Activated T-helper 17 cell treated with anti-CD3 and anti-CD28 coated beads, Interleukin-2, amount 50 U/mL, for 72 hours (primary cell): ENCODE results near the gene AKR1A1. TPM values are rescaled to one million over a fixed set of nuclear protein-coding genes. Genes with fewer than 3 reads are reported as not detected.
A peak's percentile ranks its signal among the peaks of the same experiment; 100 is the strongest.

Experiments used
- ATAC-seq: fragments of 150-1000 bp; cut with Tn5 transposase; replicated peaks from 2 replicates; pipeline ENCODE4 v1.10.0; 2021; ENCODE audit warnings: mild to moderate bottlenecking, moderate library complexity
- H3K27ac Mint-ChIP-seq: one replicate; pipeline ENCODE4 v1.8.0; 2022; ENCODE audit warnings: mixed read lengths
- H3K27me3 Mint-ChIP-seq: one replicate; pipeline ENCODE4 v1.8.0; 2022; ENCODE audit warnings: mixed read lengths
- H3K36me3 Mint-ChIP-seq: one replicate; pipeline ENCODE4 v1.8.0; 2022; ENCODE audit warnings: low read depth, mild to moderate bottlenecking, mixed read lengths
- H3K4me1 Mint-ChIP-seq: one replicate; pipeline ENCODE4 v1.8.0; 2022; ENCODE audit warnings: mixed read lengths
- H3K4me3 Mint-ChIP-seq: one replicate; pipeline ENCODE4 v1.8.0; 2022; ENCODE audit warnings: mild to moderate bottlenecking, mixed read lengths
- H3K9me3 Mint-ChIP-seq: one replicate; pipeline ENCODE4 v1.8.0; 2022; ENCODE audit warnings: mixed read lengths
- total RNA-seq, 2 donors: library from RNA; stranded (reverse); gene quantifications; one replicate each; pipeline ENCODE4 v1.2.3, GENCODE V29; 2022

AKR1A1 gene
- total RNA-seq, 2 donors from 2014 or later = 121 to 151 TPM

DNA sequence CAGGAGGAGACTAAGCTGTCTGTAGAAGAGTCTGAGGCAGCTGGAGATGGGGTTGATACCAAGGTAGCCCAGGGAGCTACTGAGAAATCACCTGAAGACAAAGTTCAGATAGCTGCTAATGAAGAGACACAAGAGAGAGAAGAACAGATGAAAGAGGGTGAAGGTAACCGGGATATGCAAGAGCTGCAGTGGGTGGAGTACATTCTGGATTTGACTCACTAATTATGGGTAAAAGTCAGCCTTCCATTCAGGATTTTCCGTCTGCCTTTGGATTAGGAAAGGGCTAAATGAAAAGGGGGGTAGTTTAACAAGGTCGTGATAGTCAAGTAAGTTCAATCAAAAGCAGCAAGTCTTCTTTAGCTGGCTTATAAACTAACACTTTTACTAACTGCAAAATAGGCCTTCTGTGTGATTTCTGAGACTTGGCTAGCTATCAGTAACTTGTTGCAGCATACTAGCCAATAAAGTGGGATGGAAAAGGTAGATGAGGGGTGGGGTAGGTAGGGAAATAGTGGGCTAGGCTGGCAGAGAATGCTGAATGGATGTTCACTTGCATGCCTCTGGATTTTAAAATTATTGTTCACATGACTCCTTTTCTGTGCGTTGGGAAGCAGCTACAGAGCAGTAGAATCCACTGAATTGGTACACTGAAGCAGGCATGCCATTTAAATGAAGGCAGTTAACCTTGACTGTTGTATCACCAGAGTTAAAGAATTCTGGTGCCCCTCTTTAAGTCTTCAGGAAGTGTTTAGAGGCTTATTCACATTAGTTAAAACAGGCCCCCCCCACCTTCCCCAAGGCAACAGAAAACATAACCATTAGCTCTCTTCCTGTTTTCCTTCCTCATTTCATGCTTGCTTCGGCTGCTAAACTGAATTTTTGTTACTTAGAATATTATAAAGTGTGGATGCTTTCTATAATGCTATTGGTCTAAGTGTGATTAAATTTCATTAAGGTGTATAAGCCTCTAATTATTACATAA lies 57.8 kb downstream of the AKR1A1 start:
- H3K27me3 Mint-ChIP-seq = no peaks in the 10 kb centered on the region
- peaks cover 24% of the 10 kb centered on the region for H3K4me1 Mint-ChIP-seq
- H3K9me3 Mint-ChIP-seq = no peaks in the 10 kb centered on the region
- H3K4me3 Mint-ChIP-seq = no peak overlapping the region
- peak overlapping the region; percentile 50 for H3K27ac Mint-ChIP-seq
- H3K36me3 Mint-ChIP-seq = peaks cover 97% of the 10 kb centered on the region
- ATAC-seq = no peak

DNA sequence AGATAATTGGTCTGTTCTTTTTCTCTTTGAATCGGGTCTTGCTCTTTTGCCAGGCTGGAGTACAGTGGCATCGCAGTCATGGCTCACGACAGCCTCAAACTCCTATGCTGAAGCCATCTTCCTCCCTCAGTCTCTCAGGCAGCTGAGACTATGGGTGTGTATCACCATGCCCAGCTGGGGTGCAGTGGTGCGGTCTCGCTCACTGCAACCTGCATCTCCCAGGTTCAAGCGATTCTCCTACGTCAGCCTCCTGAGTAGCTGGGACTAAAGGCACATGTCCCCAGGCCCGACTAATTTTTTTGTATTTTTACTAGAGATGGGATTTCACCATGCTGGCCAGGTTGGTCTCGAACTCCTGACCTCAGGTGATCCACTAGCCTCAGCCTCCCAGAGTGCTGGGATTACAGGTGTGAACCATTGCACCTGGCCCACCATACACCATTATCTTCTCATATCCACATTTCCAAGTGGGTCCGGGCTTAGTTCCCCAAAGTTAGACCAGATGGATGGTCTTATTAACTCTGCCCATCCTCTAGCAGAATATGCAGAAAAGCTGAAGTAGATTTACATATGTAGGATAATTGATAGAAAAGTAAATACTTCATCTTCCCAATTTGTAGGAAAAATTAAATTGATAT lies 60.1 kb downstream of the AKR1A1 start:
- Mint-ChIP-seq H3K27me3 (no peaks in the 10 kb centered on the region), H3K4me3 (no peak overlapping the region), H3K4me1 (peaks cover 14% of the 10 kb centered on the region), H3K9me3 (no peaks in the 10 kb centered on the region), H3K27ac (no peak overlapping the region), H3K36me3 (peaks cover 97% of the 10 kb centered on the region)
- no peak for ATAC-seq

DNA sequence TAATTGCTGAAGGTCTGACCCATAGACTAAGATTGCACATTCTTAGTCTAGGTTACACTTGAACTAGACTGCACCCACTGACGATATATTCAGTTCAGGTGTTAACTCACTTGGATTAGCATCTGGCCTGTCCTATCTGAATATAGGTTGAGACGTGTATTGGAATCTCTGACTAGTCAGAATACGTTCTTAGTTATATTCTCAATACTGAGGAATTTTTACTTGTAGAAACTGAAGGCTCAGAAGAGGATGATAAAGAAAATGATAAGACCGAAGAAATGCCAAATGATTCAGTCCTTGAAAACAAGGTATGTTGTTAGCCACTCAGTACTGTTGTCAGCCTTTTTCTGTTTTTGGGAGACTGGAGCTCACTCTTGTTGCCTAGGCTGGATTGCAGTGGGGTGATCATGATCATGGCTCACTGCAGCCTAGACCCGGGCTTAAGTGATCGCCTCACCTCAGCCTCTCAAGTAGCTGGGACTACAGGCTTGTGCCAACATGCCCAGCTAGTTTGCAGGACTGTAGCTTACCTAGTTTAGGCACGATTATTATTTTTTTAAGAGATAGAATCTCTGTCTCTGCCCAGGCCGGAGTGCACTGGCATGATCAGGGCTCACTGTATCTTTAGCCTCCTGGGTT lies 62.4 kb downstream of the AKR1A1 start:
- no peaks in the 10 kb centered on the region for H3K27me3 Mint-ChIP-seq
- H3K4me3 Mint-ChIP-seq = no peak overlapping the region
- no peaks in the 10 kb centered on the region for H3K4me1 Mint-ChIP-seq
- H3K27ac Mint-ChIP-seq = peak overlapping the region; percentile 44
- H3K9me3 Mint-ChIP-seq = no peaks in the 10 kb centered on the region
- ATAC-seq = no peak
- H3K36me3 Mint-ChIP-seq = peaks cover 95% of the 10 kb centered on the region

DNA sequence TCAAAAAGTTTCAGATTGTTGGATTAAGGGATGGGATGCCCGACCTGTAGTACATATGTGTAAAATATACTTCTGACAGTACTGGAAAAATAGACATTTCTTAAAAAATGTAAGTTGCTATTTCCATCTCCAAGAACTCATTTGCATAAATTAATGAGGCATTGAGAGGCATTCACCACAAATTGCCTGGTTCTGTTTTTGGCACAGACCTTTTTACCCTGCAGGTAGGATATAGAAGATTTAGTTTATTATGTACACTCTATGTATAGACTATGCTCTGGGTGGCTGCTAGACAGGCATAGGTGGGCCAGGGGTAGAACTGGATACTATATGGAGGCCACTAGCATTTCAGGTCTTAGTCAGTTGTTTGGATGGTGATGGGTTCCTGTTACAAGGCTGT lies 65.3 kb downstream of the AKR1A1 start:
- H3K4me1 Mint-ChIP-seq = no peaks in the 10 kb centered on the region
- H3K36me3 Mint-ChIP-seq = peaks cover 94% of the 10 kb centered on the region
- no peaks in the 10 kb centered on the region for H3K9me3 Mint-ChIP-seq
- no peak overlapping the region for H3K4me3 Mint-ChIP-seq
- no peak for ATAC-seq
- no peaks in the 10 kb centered on the region for H3K27me3 Mint-ChIP-seq
- H3K27ac Mint-ChIP-seq = peak overlapping the region; percentile 38

DNA sequence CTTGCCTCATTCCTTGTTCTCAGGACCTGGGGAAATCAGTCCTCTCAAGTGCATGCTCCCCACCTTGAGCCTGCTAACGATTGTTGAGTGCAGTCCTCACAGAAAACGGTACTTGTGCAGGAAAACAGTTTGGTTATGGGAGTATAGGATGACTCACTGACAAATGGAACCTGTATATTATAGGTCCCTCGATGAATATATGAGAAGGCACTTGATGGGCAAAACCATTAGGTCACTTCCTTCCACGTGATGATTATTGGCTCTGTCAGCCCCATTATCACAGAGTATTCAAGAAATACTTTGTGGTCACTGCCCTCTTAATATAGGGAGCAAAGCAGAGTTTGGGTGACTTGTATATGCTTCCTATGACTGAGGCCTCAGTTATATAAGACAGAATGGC lies 67.0 kb downstream of the AKR1A1 start:
- H3K4me1 Mint-ChIP-seq = no peaks in the 10 kb centered on the region
- ATAC-seq = peak; percentile 11
- no peak overlapping the region for H3K27ac Mint-ChIP-seq
- H3K4me3 Mint-ChIP-seq = no peak overlapping the region
- H3K27me3 Mint-ChIP-seq = no peaks in the 10 kb centered on the region
- peaks cover 80% of the 10 kb centered on the region for H3K36me3 Mint-ChIP-seq
- H3K9me3 Mint-ChIP-seq = no peaks in the 10 kb centered on the region

DNA sequence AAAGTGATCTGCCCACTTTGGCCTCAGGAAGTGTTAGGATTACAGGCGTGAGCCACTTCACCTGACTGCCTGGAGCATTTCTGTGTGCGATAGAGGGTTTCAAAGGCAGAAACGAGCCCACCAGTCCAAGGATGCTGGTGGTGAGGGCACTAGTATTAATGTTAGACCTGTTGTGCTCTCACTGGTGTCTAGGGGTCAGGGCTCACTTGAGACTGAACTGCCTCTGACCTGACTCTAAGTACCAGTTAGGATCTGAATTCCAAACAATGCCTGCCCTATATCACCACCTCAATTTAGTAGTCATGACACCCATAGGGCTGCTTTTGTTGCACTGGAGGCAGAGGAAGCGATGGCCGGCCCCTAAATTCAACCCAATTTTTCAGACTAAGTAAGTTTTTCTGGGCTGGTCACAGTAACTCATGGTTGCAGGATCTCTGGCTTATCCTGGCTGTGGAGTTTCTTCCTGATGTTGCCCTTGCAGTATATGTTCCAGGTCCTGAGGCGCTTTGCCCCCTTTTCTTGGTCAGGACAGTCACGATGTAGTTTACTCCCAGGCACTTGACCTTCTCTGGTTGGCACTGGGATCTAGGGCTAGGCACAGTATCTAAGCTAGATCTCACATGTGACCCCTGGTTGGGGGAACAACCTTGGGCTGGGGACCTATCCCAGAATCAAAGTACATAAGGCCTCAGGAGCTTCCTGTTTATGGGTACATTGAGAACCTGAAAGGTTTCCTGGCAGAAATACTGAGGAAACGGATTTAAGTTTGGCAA lies 68.7 kb downstream of the AKR1A1 start:
- no peaks in the 10 kb centered on the region for H3K9me3 Mint-ChIP-seq
- H3K4me1 Mint-ChIP-seq = no peaks in the 10 kb centered on the region
- H3K36me3 Mint-ChIP-seq = peaks cover 76% of the 10 kb centered on the region
- H3K4me3 Mint-ChIP-seq = no peak overlapping the region
- ATAC-seq = no peak
- H3K27me3 Mint-ChIP-seq = no peaks in the 10 kb centered on the region
- peak overlapping the region; percentile 56 for H3K27ac Mint-ChIP-seq

Other genes with a start within 250 kb of the AKR1A1 start
- gene HPDL, start 223.9 kb upstream of the AKR1A1 start, total RNA-seq = 10 to 100 TPM in 1 of 2 donors, 1 to 10 TPM in 1; 4.5 to 22.6 TPM
- gene TOE1, start 210.7 kb upstream of the AKR1A1 start, total RNA-seq = 10 to 100 TPM; 23.2 to 35.8 TPM
- gene MUTYH, start 210.4 kb upstream of the AKR1A1 start, total RNA-seq = 10 to 100 TPM; 23.5 to 35.4 TPM
- gene TESK2, start 59.7 kb upstream of the AKR1A1 start, total RNA-seq = 1 to 10 TPM; 2.7 to 8.9 TPM
- gene CCDC163, start 50.8 kb upstream of the AKR1A1 start, total RNA-seq = 1 to 10 TPM; 3.4 TPM
- 1 to 10 TPM; 3.7 to 4.9 TPM for gene MMACHC, start 50.5 kb upstream of the AKR1A1 start, total RNA-seq
- gene PRDX1, start 28.9 kb upstream of the AKR1A1 start, total RNA-seq = 100 to 1,000 TPM; 344 to 571 TPM
- gene NASP, start 33.2 kb downstream of the AKR1A1 start, total RNA-seq = 100 to 1,000 TPM; 113 to 224 TPM
- gene CCDC17, start 73.2 kb downstream of the AKR1A1 start, total RNA-seq = 1 to 10 TPM; 4.4 to 4.7 TPM
- gene GPBP1L1, start 135.7 kb downstream of the AKR1A1 start, total RNA-seq = 100 to 1,000 TPM; 105 to 129 TPM
- 10 to 100 TPM; 26.6 to 28.8 TPM for gene TMEM69, start 137.4 kb downstream of the AKR1A1 start, total RNA-seq
- gene IPP, start 199.8 kb downstream of the AKR1A1 start, total RNA-seq = 10 to 100 TPM; 10.0 to 15.4 TPM